ENCODE measurements around the gene SNX24.

DNA sequence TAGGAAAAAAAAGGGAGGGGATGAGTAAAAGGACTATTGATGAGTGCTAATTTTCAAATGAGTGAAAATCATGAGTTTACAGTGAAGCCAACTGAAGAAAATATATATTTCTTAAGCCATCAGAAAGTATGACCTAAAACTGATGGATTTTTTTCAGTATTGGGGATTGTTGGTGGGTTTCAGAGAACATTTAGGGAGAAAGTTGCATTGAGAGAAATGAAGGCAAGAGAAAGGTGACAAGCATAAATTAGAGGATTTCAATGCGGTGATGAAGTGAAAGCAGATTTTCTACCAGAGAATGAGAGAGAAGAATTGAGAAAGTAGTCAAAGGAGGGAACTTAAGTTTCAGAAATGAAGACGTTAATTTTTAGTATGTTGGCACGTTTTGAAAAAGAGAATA is 8.5 kb upstream of the SNX24 start:
- no peak for TF ChIP-seq POLR2AphosphoS5 (IDR thresholded peaks at IDR 0.05)
- TF ChIP-seq POLR2A (IDR thresholded peaks at IDR 0.05), result no peak
- TF ChIP-seq, protein P1, sequence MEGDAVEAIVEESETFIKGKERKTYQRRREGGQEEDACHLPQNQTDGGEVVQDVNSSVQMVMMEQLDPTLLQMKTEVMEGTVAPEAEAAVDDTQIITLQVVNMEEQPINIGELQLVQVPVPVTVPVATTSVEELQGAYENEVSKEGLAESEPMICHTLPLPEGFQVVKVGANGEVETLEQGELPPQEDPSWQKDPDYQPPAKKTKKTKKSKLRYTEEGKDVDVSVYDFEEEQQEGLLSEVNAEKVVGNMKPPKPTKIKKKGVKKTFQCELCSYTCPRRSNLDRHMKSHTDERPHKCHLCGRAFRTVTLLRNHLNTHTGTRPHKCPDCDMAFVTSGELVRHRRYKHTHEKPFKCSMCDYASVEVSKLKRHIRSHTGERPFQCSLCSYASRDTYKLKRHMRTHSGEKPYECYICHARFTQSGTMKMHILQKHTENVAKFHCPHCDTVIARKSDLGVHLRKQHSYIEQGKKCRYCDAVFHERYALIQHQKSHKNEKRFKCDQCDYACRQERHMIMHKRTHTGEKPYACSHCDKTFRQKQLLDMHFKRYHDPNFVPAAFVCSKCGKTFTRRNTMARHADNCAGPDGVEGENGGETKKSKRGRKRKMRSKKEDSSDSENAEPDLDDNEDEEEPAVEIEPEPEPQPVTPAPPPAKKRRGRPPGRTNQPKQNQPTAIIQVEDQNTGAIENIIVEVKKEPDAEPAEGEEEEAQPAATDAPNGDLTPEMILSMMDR (IDR thresholded peaks at IDR 0.05), result no peak
- no peak for TF ChIP-seq EP300 (IDR thresholded peaks at IDR 0.05)
